ENCODE measurements around the gene DZIP1.

Gene DZIP1

DNA sequence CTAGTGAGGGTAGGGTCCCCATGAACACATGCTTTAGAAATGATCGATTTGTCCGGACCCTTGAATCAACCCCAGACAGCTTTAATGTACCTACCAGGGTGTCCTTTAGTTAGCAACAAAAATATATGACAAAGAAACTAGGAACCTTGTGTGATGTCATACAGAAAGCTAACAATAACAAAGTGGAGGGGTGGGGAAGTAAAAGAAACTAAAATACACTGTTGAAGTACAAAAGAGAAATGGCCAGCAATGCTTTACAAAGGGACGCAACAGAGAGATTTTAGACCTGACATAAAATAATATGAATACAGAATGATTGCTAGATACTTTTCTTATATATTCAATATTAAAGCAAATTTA is 40.0 kb downstream of the DZIP1 start:
- H3K4me3 ChIP-seq (ENCODE audit: low read depth, low read length): no peak overlapping the region

DNA sequence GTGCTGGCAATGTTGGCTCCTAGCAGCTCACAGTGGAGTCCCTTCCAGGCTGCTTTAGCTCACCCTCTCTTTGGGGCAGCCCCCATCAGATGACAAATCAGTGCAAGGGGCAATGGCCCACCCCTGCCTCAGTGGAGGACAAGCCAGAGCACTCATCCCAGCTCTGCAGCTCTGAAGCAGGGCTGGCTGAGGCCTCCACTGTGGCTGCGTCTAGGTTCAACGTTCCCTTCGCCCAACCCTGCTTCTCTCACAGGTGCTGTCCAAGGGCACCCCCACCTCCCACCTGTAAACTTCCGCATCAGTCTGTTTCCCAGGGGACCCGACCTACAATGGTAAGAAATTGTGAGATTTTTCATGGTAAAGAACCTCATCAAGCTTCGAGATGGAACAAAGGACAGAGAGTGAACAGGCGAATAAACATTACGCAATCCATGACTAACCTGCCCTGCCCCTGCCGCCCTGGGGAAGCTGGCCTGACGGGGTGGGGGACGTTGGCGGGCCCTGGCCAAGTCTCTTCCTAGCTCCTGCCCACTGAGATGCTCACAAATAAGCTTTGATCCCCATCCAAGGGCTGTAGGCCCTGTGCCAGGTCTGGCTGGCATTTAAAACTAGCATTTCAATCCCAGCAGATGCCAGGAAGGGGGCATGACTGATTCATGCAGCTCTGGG is 40.5 kb downstream of the DZIP1 start:
- no peak for DNase-seq (ENCODE audit: low read depth)
- TF ChIP-seq, protein P1, sequence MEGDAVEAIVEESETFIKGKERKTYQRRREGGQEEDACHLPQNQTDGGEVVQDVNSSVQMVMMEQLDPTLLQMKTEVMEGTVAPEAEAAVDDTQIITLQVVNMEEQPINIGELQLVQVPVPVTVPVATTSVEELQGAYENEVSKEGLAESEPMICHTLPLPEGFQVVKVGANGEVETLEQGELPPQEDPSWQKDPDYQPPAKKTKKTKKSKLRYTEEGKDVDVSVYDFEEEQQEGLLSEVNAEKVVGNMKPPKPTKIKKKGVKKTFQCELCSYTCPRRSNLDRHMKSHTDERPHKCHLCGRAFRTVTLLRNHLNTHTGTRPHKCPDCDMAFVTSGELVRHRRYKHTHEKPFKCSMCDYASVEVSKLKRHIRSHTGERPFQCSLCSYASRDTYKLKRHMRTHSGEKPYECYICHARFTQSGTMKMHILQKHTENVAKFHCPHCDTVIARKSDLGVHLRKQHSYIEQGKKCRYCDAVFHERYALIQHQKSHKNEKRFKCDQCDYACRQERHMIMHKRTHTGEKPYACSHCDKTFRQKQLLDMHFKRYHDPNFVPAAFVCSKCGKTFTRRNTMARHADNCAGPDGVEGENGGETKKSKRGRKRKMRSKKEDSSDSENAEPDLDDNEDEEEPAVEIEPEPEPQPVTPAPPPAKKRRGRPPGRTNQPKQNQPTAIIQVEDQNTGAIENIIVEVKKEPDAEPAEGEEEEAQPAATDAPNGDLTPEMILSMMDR (IDR thresholded peaks at IDR 0.05; ENCODE audit: insufficient read depth, low read depth, low read length, missing control alignments): no peak
- H3K4me3 ChIP-seq (ENCODE audit: low read depth, low read length): no peak overlapping the region

More for the DNA sequence above, 40.0 kb downstream of the DZIP1 start:
- no peak for DNase-seq (ENCODE audit: low read depth)
- TF ChIP-seq, protein P1 (IDR thresholded peaks at IDR 0.05; ENCODE audit: insufficient read depth, low read depth, low read length, missing control alignments): no peak

DNA sequence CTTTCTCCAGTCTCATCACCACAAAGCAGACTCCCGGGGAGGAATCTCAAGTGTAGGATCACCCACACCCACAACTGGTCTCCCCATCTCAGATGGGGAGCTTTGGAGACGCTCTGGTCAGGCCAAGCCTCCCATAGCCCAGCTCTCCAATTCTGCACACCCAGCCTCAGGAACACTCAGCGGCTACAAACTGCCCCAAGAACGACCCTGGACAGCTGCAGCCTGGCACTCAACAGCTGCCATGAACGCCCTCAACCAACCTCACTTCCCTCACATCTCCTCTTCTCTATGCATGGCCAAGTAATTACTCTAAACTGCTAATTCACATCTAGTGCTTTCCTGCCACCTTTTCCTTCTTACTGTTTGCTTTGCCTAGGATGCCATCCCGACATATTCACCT is 42.6 kb downstream of the DZIP1 start:
- no peak overlapping the region for H3K4me3 ChIP-seq (ENCODE audit: low read depth, low read length)
- DNase-seq (ENCODE audit: low read depth): no peak
- TF ChIP-seq, protein P1 (IDR thresholded peaks at IDR 0.05; ENCODE audit: insufficient read depth, low read depth, low read length, missing control alignments): no peak

DNA sequence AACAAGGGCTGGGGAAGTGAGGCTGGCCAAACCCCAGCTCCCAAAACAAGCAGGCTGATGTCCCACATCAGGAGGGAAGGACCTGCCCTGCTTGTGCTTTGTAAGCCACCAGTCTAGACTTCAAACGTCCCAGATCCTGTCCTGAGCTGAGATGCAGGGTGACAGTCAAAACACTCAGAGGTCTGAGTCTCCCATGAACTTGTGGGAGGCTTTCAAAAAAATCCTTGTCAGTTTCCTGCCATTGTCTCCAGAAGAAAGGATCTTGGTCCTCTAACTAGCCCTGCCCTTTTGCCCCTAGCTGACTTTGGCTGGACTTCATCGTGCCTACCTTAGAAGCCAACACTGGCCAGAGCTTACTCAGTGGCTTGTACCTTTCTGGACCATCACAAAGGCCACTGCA is 43.3 kb downstream of the DZIP1 start:
- no peak for DNase-seq (ENCODE audit: low read depth)
- TF ChIP-seq, protein P1 (IDR thresholded peaks at IDR 0.05; ENCODE audit: insufficient read depth, low read depth, low read length, missing control alignments): no peak
- no peak overlapping the region for H3K4me3 ChIP-seq (ENCODE audit: low read depth, low read length)

DNA sequence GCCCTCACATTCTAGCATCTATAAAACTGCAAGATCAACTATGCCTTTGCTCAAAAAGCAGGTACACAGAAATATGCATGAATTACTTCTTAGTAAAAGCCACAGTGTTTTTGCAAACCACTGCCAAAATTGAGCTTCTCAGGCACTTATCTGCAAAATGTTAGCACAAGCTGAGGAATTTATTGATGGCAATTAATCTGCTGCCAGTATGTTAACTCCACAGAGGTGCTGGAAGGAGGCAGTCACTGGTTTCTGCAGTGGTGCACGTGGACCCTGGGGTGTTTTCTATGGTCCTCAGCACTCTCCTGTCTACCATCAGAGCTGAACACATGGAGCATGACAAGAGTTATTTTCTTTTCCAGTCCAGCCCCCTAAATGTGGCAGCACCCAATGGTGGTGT is 47.8 kb downstream of the DZIP1 start:
- DNase-seq (ENCODE audit: low read depth): no peak
- no peak overlapping the region for H3K4me3 ChIP-seq (ENCODE audit: low read depth, low read length)
- TF ChIP-seq, protein P1 (IDR thresholded peaks at IDR 0.05; ENCODE audit: insufficient read depth, low read depth, low read length, missing control alignments): no peak

DNA sequence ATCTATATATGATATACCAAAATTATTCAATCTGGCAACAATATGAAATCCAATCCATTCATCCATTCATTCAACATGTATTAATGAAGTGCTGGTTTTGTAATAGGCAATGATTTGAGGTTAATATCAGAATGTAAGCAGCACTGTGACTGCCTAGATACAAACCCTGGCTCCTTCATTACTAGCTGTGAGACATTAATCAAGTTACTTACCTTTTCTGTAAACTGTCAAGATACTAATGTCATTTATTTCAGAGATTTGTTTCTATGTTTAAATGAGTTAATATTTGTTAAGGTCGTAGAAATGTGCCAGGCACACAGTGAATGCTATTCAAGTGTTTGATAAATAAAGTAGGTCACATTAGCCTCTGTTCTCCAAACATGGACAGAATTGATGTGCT is 51.0 kb downstream of the DZIP1 start:
- DNase-seq (ENCODE audit: low read depth): no peak
- TF ChIP-seq, protein P1 (IDR thresholded peaks at IDR 0.05; ENCODE audit: insufficient read depth, low read depth, low read length, missing control alignments): no peak
- H3K4me3 ChIP-seq (ENCODE audit: low read depth, low read length): no peak overlapping the region

DNA sequence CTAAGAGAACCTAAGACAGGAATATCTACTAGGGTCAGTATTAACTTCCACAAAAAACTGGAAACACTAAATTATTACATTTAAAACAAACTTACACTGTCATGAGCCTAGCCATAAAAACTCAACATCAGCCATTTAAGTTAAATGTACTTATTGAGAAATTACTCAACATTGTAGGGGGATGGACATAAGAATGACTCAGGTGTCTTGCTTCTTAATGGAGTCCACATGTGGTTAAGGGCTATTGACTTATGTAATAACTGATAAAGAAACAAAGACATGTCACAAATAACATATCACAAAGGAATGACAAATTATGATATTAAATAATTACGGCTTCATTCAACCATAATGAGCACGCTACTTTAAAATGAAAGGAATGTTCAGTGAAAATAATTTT is 55.8 kb downstream of the DZIP1 start:
- H3K4me3 ChIP-seq (ENCODE audit: low read depth, low read length): no peak overlapping the region
- TF ChIP-seq, protein P1 (IDR thresholded peaks at IDR 0.05; ENCODE audit: insufficient read depth, low read depth, low read length, missing control alignments): no peak
- no peak for DNase-seq (ENCODE audit: low read depth)
